Mesenchymal stem cell (in vitro differentiated cells and primary cell): ENCODE results near the gene FARP1.

ENCODE experiments used
- DNase-seq: peaks from one replicate; pipeline ENCODE4 v3.0.0-alpha.2; 2013
- H2AFZ ChIP-seq: one replicate; pipeline ENCODE4 v1.6.1; 2013; ENCODE audit warnings: low read depth, mild to moderate bottlenecking, control low read depth, inconsistent platforms, low read length, moderate library complexity
- H2AK5ac ChIP-seq: 2 replicates; pipeline ENCODE4 v1.6.1; 2013; ENCODE audit warnings: low read length, moderate library complexity, mild to moderate bottlenecking, inconsistent platforms; ENCODE audit not compliant: severe bottlenecking
- H2BK120ac ChIP-seq: one replicate; pipeline ENCODE4 v1.6.1; 2013; ENCODE audit warnings: low read depth, mild to moderate bottlenecking, inconsistent platforms, low read length, moderate library complexity
- H2BK12ac ChIP-seq, 2 experiments: one replicate each; pipeline ENCODE4 v1.6.1; 2013; ENCODE audit warnings: inconsistent platforms in 2 of 2, low read length in 2 of 2, mild to moderate bottlenecking in 2 of 2, moderate library complexity in 2 of 2, control low read depth in 1 of 2
- H2BK15ac ChIP-seq: one replicate; pipeline ENCODE4 v1.6.1; 2013; ENCODE audit warnings: mild to moderate bottlenecking, low read depth, inconsistent platforms; ENCODE audit not compliant: poor library complexity, severe bottlenecking
- H2BK5ac ChIP-seq: 2 replicates; pipeline ENCODE4 v1.6.1; 2013; ENCODE audit warnings: low read depth, mild to moderate bottlenecking, low read length, control low read depth, inconsistent platforms; ENCODE audit not compliant: poor library complexity, severe bottlenecking
- H3K14ac ChIP-seq, 2 experiments: one replicate each; pipeline ENCODE4 v1.6.1; 2013; ENCODE audit warnings: inconsistent platforms in 2 of 2, low read length in 2 of 2, control low read depth in 1 of 2, mild to moderate bottlenecking in 1 of 2, moderate library complexity in 1 of 2
- H3K18ac ChIP-seq, 2 experiments: one replicate each; pipeline ENCODE4 v1.6.1; 2013; ENCODE audit warnings: inconsistent platforms in 2 of 2, low read length in 2 of 2, control low read depth in 1 of 2, low read depth in 1 of 2, mild to moderate bottlenecking in 1 of 2
- H3K23ac ChIP-seq, 2 experiments: one replicate each; pipeline ENCODE4 v1.6.1; 2013; ENCODE audit warnings: inconsistent platforms in 2 of 2, low read length in 2 of 2, mild to moderate bottlenecking in 2 of 2, moderate library complexity in 2 of 2, control low read depth in 1 of 2
- H3K27ac ChIP-seq: 2 replicates; pipeline ENCODE4 v1.5.1; 2013; ENCODE audit warnings: mild to moderate bottlenecking, moderate library complexity, low read length, control low read depth, inconsistent platforms; ENCODE audit not compliant: poor library complexity, severe bottlenecking
- H3K27me3 ChIP-seq, 2 experiments: 2 replicates each; pipeline versions ENCODE4 v1.6.1 to v1.7.0; 2013; ENCODE audit warnings: low read length in 2 of 2, mild to moderate bottlenecking in 2 of 2, moderate library complexity in 2 of 2, control low read depth in 1 of 2, inconsistent platforms in 1 of 2; ENCODE audit not compliant: control insufficient read depth in 1 of 2, insufficient read depth in 1 of 2
- H3K36me3 ChIP-seq, 2 experiments: 2 replicates each; pipeline versions ENCODE4 v1.6.1 to v1.7.0; 2013; ENCODE audit warnings: low read length in 2 of 2, control low read depth in 1 of 2, inconsistent platforms in 1 of 2, low read depth in 1 of 2, mild to moderate bottlenecking in 1 of 2; ENCODE audit not compliant: insufficient read depth in 2 of 2, control insufficient read depth in 1 of 2
- H3K4ac ChIP-seq, 2 experiments: one replicate each; pipeline ENCODE4 v1.6.1; 2013; ENCODE audit warnings: inconsistent platforms in 2 of 2, low read length in 2 of 2, mild to moderate bottlenecking in 2 of 2, moderate library complexity in 2 of 2, control low read depth in 1 of 2, low read depth in 1 of 2
- H3K4me1 ChIP-seq: 2 replicates; pipeline ENCODE4 v1.6.1; 2013; ENCODE audit warnings: low read depth, low read length, control low read depth; ENCODE audit not compliant: control insufficient read depth, insufficient read depth
- H3K4me2 ChIP-seq: 2 replicates; pipeline ENCODE4 v1.6.1; 2013; ENCODE audit warnings: low read length, mild to moderate bottlenecking, inconsistent platforms; ENCODE audit not compliant: poor library complexity, severe bottlenecking
- H3K4me3 ChIP-seq, 2 experiments: 2 replicates each; pipeline versions ENCODE4 v1.5.1 to v1.7.0; 2013; ENCODE audit warnings: low read length in 2 of 2, mild to moderate bottlenecking in 2 of 2, control low read depth in 1 of 2, low read depth in 1 of 2; ENCODE audit not compliant: insufficient read depth in 1 of 2
- H3K79me1 ChIP-seq: replicated peaks from 2 replicates; pipeline ENCODE4 v1.6.1; 2013; ENCODE audit warnings: mild to moderate bottlenecking, control low read depth, low read length, inconsistent platforms; ENCODE audit not compliant: poor library complexity, severe bottlenecking
- H3K9ac ChIP-seq: 2 replicates; pipeline ENCODE4 v1.7.0; 2013; ENCODE audit warnings: mild to moderate bottlenecking, low read length, moderate library complexity
- H3K9me3 ChIP-seq: 2 replicates; pipeline ENCODE4 v1.7.0; 2013; ENCODE audit warnings: mild to moderate bottlenecking, low read length; ENCODE audit not compliant: control insufficient read depth
- H4K8ac ChIP-seq: one replicate; pipeline ENCODE4 v1.6.1; 2013; ENCODE audit warnings: inconsistent platforms, mild to moderate bottlenecking, low read length, moderate library complexity
- H4K91ac ChIP-seq: one replicate; pipeline ENCODE4 v1.6.1; 2013; ENCODE audit warnings: mild to moderate bottlenecking, low read length, inconsistent platforms
- WGBS: methylation state at CpG from one replicate; pipeline ENCODE4 v1.1.7; 2013; ENCODE audit warnings: mixed read lengths; 5-methylcytosine and 5-hydroxymethylcytosine counted together

FARP1 gene

GRCh38 chr13:98280176-98280510, 137.2 kb downstream of the FARP1 start:
- H3K79me1 ChIP-seq: peaks cover 20% of the 10 kb centered on the region
- no peaks in the 10 kb centered on the region for H3K27me3 ChIP-seq
- H4K91ac ChIP-seq: peak overlapping the region; percentile 18
- H4K8ac ChIP-seq: peak overlapping the region; percentile 70
- no peak overlapping the region for H2AFZ ChIP-seq
- H2BK5ac ChIP-seq: peak overlapping the region; percentile 81
- peak overlapping the region; percentile 99 for H2AK5ac ChIP-seq
- H3K4ac ChIP-seq: peak overlapping the region in 1 of 2 experiments; percentile 30
- H3K4me1 ChIP-seq: peaks cover 20% of the 10 kb centered on the region
- no peak overlapping the region for H2BK15ac ChIP-seq
- no peak overlapping the region for H3K9ac ChIP-seq
- no peaks in the 10 kb centered on the region for H3K9me3 ChIP-seq
- H3K18ac ChIP-seq: peak overlapping the region; percentile 26 to 71
- peak overlapping the region in 1 of 2 experiments; percentile 89 for H2BK12ac ChIP-seq
- H3K27ac ChIP-seq: peak overlapping the region; percentile 97
- peak overlapping the region; percentile 31 for H3K4me2 ChIP-seq
- H3K14ac ChIP-seq: peak overlapping the region in 1 of 2 experiments; percentile 86
- peak overlapping the region in 1 of 2 experiments; percentile 64 for H3K23ac ChIP-seq
- 79% methylated on average over 10 of the region's 10 CpGs for WGBS
- H3K36me3 ChIP-seq: no peaks in the 10 kb centered on the region
- H2BK120ac ChIP-seq: no peak overlapping the region
- H3K4me3 ChIP-seq: no peak overlapping the region
- no peak for DNase-seq

DNA sequence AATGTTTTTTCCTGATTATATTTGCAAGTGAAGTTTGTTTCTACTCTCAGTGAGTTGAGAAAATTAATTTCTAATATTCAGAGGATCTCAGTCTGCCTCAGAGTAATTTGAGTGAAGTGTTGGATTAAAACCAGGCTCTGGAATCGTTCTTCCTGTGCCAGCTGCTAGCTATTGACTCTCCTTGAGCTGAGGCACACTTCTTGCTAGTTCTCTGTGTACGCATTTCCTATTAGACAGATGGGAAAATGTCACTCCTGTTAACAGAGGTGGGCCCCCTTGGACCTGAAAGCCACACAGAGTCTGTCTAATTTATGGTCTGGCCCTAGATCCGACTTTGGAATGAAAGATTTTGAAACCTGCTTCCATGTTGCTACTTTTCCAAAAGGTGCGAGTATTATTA, 141.8 kb downstream of the FARP1 start:
- peak overlapping the region; percentile 71 for H4K8ac ChIP-seq
- H3K36me3 ChIP-seq: peaks cover 0 to 3% of the 10 kb centered on the region in 2 experiments
- peak overlapping the region; percentile 57 for H3K27ac ChIP-seq
- H3K4me3 ChIP-seq: no peak overlapping the region
- no peak overlapping the region for H2BK120ac ChIP-seq
- no peak overlapping the region for H4K91ac ChIP-seq
- no peaks in the 10 kb centered on the region for H3K9me3 ChIP-seq
- H3K23ac ChIP-seq: no peak overlapping the region
- H3K79me1 ChIP-seq: peaks cover 33% of the 10 kb centered on the region
- H2AK5ac ChIP-seq: peak overlapping the region; percentile 94
- peaks cover 14% of the 10 kb centered on the region for H3K4me1 ChIP-seq
- peak overlapping the region; percentile 19 for H2BK15ac ChIP-seq
- H3K4me2 ChIP-seq: no peak overlapping the region
- H2AFZ ChIP-seq: no peak overlapping the region
- H3K9ac ChIP-seq: no peak overlapping the region
- DNase-seq: no peak
- H3K18ac ChIP-seq: no peak overlapping the region
- 65% methylated on average over 3 of the region's 4 CpGs for WGBS
- no peak overlapping the region for H3K14ac ChIP-seq
- H2BK12ac ChIP-seq: peak overlapping the region in 1 of 2 experiments; percentile 42
- H3K27me3 ChIP-seq: no peaks in the 10 kb centered on the region
- H3K4ac ChIP-seq: no peak overlapping the region
- no peak overlapping the region for H2BK5ac ChIP-seq

DNA sequence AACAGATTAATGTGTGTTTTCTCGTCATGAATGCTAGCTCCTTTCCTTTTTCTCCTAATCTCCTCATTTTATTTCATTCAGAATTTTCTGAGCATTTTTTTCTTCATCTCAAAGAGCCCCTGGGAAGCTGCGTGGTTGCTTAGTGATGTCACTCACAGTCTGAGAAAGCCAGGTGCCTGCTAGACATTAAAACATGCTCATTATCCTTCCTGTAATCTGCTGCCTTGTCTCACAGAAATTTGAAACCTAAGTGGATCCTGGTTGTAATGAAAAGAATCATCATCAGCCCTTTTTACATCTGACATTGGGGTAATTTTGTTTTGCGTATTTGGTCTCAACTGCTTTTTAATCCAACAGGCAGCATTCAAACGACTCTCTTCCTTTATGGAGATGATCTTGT, 142.4 kb downstream of the FARP1 start:
- no peak overlapping the region for H3K4me2 ChIP-seq
- no peak overlapping the region for H2AK5ac ChIP-seq
- H3K9ac ChIP-seq: no peak overlapping the region
- peak overlapping the region in 1 of 2 experiments; percentile 28 for H3K18ac ChIP-seq
- peaks cover 0 to 3% of the 10 kb centered on the region in 2 experiments for H3K36me3 ChIP-seq
- no peak overlapping the region for H2BK12ac ChIP-seq
- H4K91ac ChIP-seq: no peak overlapping the region
- no peak overlapping the region for H3K4ac ChIP-seq
- H3K23ac ChIP-seq: no peak overlapping the region
- WGBS: 76% methylated on average over 4 of the region's 4 CpGs
- peaks cover 8% of the 10 kb centered on the region for H3K4me1 ChIP-seq
- no peak overlapping the region for H4K8ac ChIP-seq
- DNase-seq: no peak
- no peak overlapping the region for H2AFZ ChIP-seq
- H3K79me1 ChIP-seq: peaks cover 39% of the 10 kb centered on the region
- no peak overlapping the region for H3K14ac ChIP-seq
- H2BK5ac ChIP-seq: no peak overlapping the region
- H3K9me3 ChIP-seq: no peaks in the 10 kb centered on the region
- no peaks in the 10 kb centered on the region for H3K27me3 ChIP-seq
- peak overlapping the region; percentile 71 for H3K27ac ChIP-seq
- H3K4me3 ChIP-seq: no peak overlapping the region
- H2BK15ac ChIP-seq: no peak overlapping the region
- no peak overlapping the region for H2BK120ac ChIP-seq

GRCh38 chr13:98285852-98286594, 143.1 kb downstream of the FARP1 start:
- whole genome bisulfite sequencing: 86% methylated on average over 12 of the region's 12 CpGs
- no peak overlapping the region for H3K4ac ChIP-seq
- no peak overlapping the region for H2AFZ ChIP-seq
- H4K8ac ChIP-seq: no peak overlapping the region
- peaks cover 7% of the 10 kb centered on the region for H3K4me1 ChIP-seq
- H3K79me1 ChIP-seq: peaks cover 45% of the 10 kb centered on the region
- H3K9ac ChIP-seq: no peak overlapping the region
- DNase-seq: no peak
- H3K27me3 ChIP-seq: no peaks in the 10 kb centered on the region
- H3K23ac ChIP-seq: no peak overlapping the region
- H3K14ac ChIP-seq: no peak overlapping the region
- H2BK120ac ChIP-seq: no peak overlapping the region
- no peak overlapping the region for H4K91ac ChIP-seq
- no peak overlapping the region for H2BK5ac ChIP-seq
- H2BK15ac ChIP-seq: peak overlapping the region; percentile 34
- H3K4me2 ChIP-seq: no peak overlapping the region
- peak overlapping the region; percentile 10 for H2AK5ac ChIP-seq
- peak overlapping the region; percentile 71 for H3K27ac ChIP-seq
- H3K9me3 ChIP-seq: no peaks in the 10 kb centered on the region
- peak overlapping the region; percentile 25 to 38 for H3K18ac ChIP-seq
- H2BK12ac ChIP-seq: peak overlapping the region in 1 of 2 experiments; percentile 21
- peaks cover 0 to 3% of the 10 kb centered on the region in 2 experiments for H3K36me3 ChIP-seq
- H3K4me3 ChIP-seq: no peak overlapping the region
